ENCODE results near the gene TBC1D22B. TPM values are rescaled to one million over a fixed set of nuclear protein-coding genes. Genes with fewer than 3 reads are reported as not detected.
A peak's percentile ranks its signal among the peaks of the same experiment; 100 is the strongest.

The TBC1D22B gene
- total RNA-seq (12.8 TPM), polyA plus RNA-seq (ENCODE audit: insufficient read depth, low read depth, low replicate concordance) (9.7 TPM)
- long read RNA-seq, donor 1, partial matches to known transcripts = 0 of 3 reads
- long read RNA-seq, donor 1, other reads (novel, unspliced or antisense) = 0 of 3 reads
- long read RNA-seq, donor 2, partial matches to known transcripts = 0 of 2 reads
- long read RNA-seq, donor 2, other reads (novel, unspliced or antisense) = 0 of 2 reads
- long read RNA-seq, donor 3, partial matches to known transcripts = 0 of 1 reads
- long read RNA-seq, donor 3, other reads (novel, unspliced or antisense) = 0 of 1 reads
- long read RNA-seq, donor 4 = 0 reads
- long read RNA-seq, donor 5 = 0 reads
- long read RNA-seq, donor 6 = 0 reads
- long read RNA-seq, donor 7, transcript TBC1D22B-201 (13 exons, 3,462 nt) = major isoform, 6 of 14 reads
- long read RNA-seq, donor 7, partial matches to known transcripts = 4 of 14 reads
- long read RNA-seq, donor 7, other reads (novel, unspliced or antisense) = 4 of 14 reads
- long read RNA-seq, donor 8, partial matches to known transcripts = 0 of 1 reads
- long read RNA-seq, donor 8, other reads (novel, unspliced or antisense) = 0 of 1 reads
- long read RNA-seq, donor 9 = 0 reads
- long read RNA-seq, donor 10 = 0 reads

- no peak for TF ChIP-seq CTCF (IDR thresholded peaks at IDR 0.05; ENCODE audit: borderline replicate concordance, extremely low read depth, insufficient read depth)
- H3K27ac ChIP-seq (ENCODE audit: low read depth in 2 of 2, low read length in 2 of 2) = peak within 1 kb of the TSS; percentile 73 to 90
- FAIRE-seq (peak; percentile 98), DNase-seq (peak; percentile 97 to 99 (median 98))
- H3K27me3 ChIP-seq (ENCODE audit: control insufficient read depth, insufficient read depth, low read length) = no peaks in the 10 kb centered on the region
- H3K9ac ChIP-seq (ENCODE audit: low read length in 3 of 3) = peak within 1 kb of the TSS; percentile 67 to 93 (median 81)
- intact Hi-C loops (cut with DNase I) = no loop called here
- peaks cover 0 to 16% (median 5%) of the 10 kb centered on the region in 3 donors for H3K4me1 ChIP-seq (ENCODE audit: control insufficient read depth in 2 of 3, insufficient read depth in 2 of 3, low read depth in 1 of 3, low read length in 3 of 3)
- no peaks in the 10 kb centered on the region for H3K36me3 ChIP-seq (ENCODE audit: control insufficient read depth in 2 of 3, insufficient read depth in 3 of 3, low read length in 3 of 3)
- no peaks in the 10 kb centered on the region for H3K9me3 ChIP-seq (ENCODE audit: control insufficient read depth in 2 of 3, insufficient read depth in 1 of 3, low read length in 3 of 3)
- peak within 1 kb of the TSS; percentile 87 to 95 (median 89) for H3K4me3 ChIP-seq (ENCODE audit: low read length in 3 of 3)
Measured at GRCh38 chr6:37257634-37258404, at the start of gene TBC1D22B, which contains the start of gene TMEM217. TSS of gene TBC1D22B (plus strand) at chr6:37257772. CDS start at chr6:37257918, 146 bp downstream. TSS of gene TMEM217 (minus strand) at chr6:37258144. CDS start at chr6:37219030, 39,114 bp downstream.

- Histone ChIP-seq H3K36me3 (ENCODE audit: control insufficient read depth in 2 of 3, insufficient read depth in 3 of 3, low read length in 3 of 3) (no peaks in the 10 kb centered on the region), H3K27ac (ENCODE audit: low read depth in 2 of 2, low read length in 2 of 2) (no peak overlapping the region), H3K9ac (ENCODE audit: low read length in 3 of 3) (no peak overlapping the region), H3K27me3 (ENCODE audit: control insufficient read depth, insufficient read depth, low read length) (no peaks in the 10 kb centered on the region), H3K4me3 (ENCODE audit: low read length in 3 of 3) (no peak overlapping the region), H3K4me1 (ENCODE audit: control insufficient read depth in 2 of 3, insufficient read depth in 2 of 3, low read depth in 1 of 3, low read length in 3 of 3) (no peaks in the 10 kb centered on the region), H3K9me3 (ENCODE audit: control insufficient read depth in 2 of 3, insufficient read depth in 1 of 3, low read length in 3 of 3) (no peaks in the 10 kb centered on the region)
- FAIRE-seq (no peak), DNase-seq (peak; percentile 53 to 89 (median 72))
- intact Hi-C loops (cut with DNase I) = no loop called here
- peak; percentile 81 for TF ChIP-seq CTCF (IDR thresholded peaks at IDR 0.05; ENCODE audit: borderline replicate concordance, extremely low read depth, insufficient read depth)
Measured at GRCh38 chr6:37207903-37208456, 49.6 kb upstream of the TBC1D22B start.

GRCh38 chr6:37208793-37209192, 48.8 kb upstream of the TBC1D22B start:
- TF ChIP-seq CTCF (IDR thresholded peaks at IDR 0.05; ENCODE audit: borderline replicate concordance, extremely low read depth, insufficient read depth) = no peak
- H3K27me3 ChIP-seq (ENCODE audit: control insufficient read depth, insufficient read depth, low read length) = no peaks in the 10 kb centered on the region
- intact Hi-C loops (cut with DNase I) = no loop called here
- FAIRE-seq = no peak
- no peak overlapping the region for H3K4me3 ChIP-seq (ENCODE audit: low read length in 3 of 3)
- H3K36me3 ChIP-seq (ENCODE audit: control insufficient read depth in 2 of 3, insufficient read depth in 3 of 3, low read length in 3 of 3) = no peaks in the 10 kb centered on the region
- no peaks in the 10 kb centered on the region for H3K9me3 ChIP-seq (ENCODE audit: control insufficient read depth in 2 of 3, insufficient read depth in 1 of 3, low read length in 3 of 3)
- H3K4me1 ChIP-seq (ENCODE audit: control insufficient read depth in 2 of 3, insufficient read depth in 2 of 3, low read depth in 1 of 3, low read length in 3 of 3) = no peaks in the 10 kb centered on the region
- H3K27ac ChIP-seq (ENCODE audit: low read depth in 2 of 2, low read length in 2 of 2) = no peak overlapping the region
- no peak overlapping the region for H3K9ac ChIP-seq (ENCODE audit: low read length in 3 of 3)
- no peak for DNase-seq
